Memory B cell (primary cell): ENCODE results near the gene AQP10.
"Not testable (repeated sequence)": the region's sequence is repeated elsewhere in the genome, so short reads cannot be mapped to it uniquely, and the experiment has no call there.

Experiments used
- ATAC-seq: fragments of 150-1000 bp; cut with Tn5 transposase; 2 replicates; pipeline ENCODE4 v1.10.0; 2021; ENCODE audit warnings: low read depth, mild to moderate bottlenecking, moderate library complexity
- DNase-seq, 2 donors: peaks; one replicate each; pipeline ENCODE4 v3.0.0; 2022; ENCODE audit warnings: low spot score in 2 of 2
- H3K27ac Mint-ChIP-seq: one replicate; pipeline ENCODE4 v1.8.0; 2022; ENCODE audit warnings: mild to moderate bottlenecking, moderate library complexity, mixed read lengths
- H3K27me3 Mint-ChIP-seq: one replicate; pipeline ENCODE4 v1.8.0; 2022; ENCODE audit warnings: mixed read lengths
- H3K36me3 Mint-ChIP-seq: one replicate; pipeline ENCODE4 v1.8.0; 2022; ENCODE audit warnings: mild to moderate bottlenecking, mixed read lengths
- H3K4me1 Mint-ChIP-seq: one replicate; pipeline ENCODE4 v1.8.0; 2022; ENCODE audit warnings: mixed read lengths
- H3K4me3 Mint-ChIP-seq: one replicate; pipeline ENCODE4 v1.8.0; 2022; ENCODE audit warnings: mild to moderate bottlenecking, moderate library complexity, mixed read lengths
- H3K9me3 Mint-ChIP-seq: one replicate; pipeline ENCODE4 v1.8.0; 2022; ENCODE audit warnings: mixed read lengths

Gene AQP10

DNA sequence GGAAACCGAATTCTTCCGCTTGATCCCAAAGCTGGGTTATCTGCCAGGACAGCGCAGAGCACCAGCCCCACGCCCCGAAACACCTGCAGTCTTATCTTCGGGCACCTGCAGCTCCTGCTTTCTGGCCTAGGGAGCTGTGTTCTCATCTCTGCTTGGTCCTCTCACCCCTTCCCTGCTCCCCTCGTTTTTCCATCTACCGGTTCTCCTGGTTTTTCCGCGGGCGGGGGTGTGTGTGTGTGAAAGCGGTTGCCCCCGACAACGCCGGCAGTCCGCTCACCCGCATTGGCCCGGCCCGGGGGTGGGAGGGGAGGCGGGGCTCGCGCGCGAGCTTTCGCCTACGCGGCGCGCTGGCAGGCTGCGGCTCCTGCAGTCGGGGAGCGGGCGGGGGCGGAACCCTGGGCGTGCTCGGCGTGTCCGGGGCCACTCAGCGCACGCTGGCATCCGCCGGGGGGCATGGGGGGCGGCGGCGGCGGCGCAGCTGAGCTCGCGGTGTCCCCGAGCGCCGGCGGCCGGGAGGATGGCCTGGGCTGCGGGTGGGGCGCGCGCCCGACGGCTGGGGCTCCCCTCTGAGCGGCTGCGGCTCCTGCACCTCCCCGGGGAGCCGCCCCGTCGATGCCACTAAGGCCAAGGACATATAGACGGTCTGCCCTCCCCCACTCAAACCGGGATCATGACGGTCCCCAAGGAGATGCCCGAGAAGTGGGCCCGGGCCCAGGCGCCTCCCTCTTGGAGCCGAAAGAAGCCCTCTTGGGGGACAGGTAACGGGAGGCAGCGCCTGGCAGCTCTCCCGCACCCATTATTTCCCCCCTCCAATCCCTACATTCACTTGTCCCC is 7.6 kb downstream of the AQP10 start:
- ATAC-seq (peak; percentile 68), DNase-seq (peak; percentile 67 to 70)
- peaks cover 43% of the 10 kb centered on the region for H3K4me1 Mint-ChIP-seq
- peak overlapping the region; percentile 92 for H3K27ac Mint-ChIP-seq
- H3K4me3 Mint-ChIP-seq = peak overlapping the region; percentile 92
- H3K27me3 Mint-ChIP-seq = no peaks in the 10 kb centered on the region
- peaks cover 13% of the 10 kb centered on the region for H3K36me3 Mint-ChIP-seq
- no peaks in the 10 kb centered on the region for H3K9me3 Mint-ChIP-seq

DNA sequence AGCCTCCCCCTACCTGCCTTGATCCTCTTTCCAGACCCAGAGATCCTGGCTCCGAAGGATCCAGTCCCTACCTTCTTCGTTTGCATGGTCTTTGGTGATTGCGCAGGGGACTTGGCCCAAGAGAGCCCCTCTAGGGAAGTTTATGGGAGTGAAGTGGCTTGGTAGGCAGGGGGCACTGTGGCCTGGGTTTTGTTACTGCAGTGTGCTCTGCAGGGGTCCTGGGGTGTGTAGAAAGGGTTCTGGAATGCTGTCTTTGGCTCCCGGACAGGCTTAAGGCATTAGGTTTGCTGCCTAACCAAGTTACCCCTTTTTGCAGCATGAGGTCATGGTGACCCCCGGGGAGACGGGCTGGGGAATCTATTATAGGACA is 8.2 kb downstream of the AQP10 start:
- Mint-ChIP-seq H3K9me3 (no peaks in the 10 kb centered on the region), H3K36me3 (peaks cover 16% of the 10 kb centered on the region), H3K4me1 (peaks cover 43% of the 10 kb centered on the region), H3K27me3 (no peaks in the 10 kb centered on the region), H3K27ac (peak overlapping the region; percentile 31), H3K4me3 (peak overlapping the region; percentile 76)
- ATAC-seq (no peak), DNase-seq (no peak)

DNA sequence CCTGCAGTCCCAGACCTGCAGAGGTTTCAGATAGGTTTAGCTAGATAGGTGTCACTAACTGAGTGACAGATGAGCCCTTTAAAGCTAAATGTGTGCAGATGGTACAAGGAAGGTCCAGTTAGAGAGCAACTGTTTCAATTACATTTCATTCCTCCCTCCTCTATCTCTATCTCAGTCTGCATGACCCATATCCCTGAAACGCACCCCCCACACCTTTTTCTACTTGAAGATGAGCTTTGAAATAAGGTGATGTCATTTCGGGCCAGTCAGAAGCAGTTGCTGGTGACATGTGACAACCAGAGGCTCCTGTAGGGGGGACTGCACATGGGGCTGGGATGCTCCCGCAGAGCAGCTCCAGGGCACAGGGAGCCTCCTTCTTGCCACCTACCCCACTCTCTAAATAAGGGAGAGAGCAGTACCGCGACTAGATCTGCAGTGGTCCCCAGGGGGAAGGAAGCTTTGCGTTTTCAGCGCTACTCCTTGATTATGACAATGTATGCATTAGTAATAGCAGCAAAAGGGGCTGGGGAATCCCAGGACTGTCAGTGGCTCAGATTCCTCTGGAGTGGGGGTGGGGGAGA is 8.7 kb downstream of the AQP10 start:
- no peak for DNase-seq
- no peaks in the 10 kb centered on the region for H3K27me3 Mint-ChIP-seq
- no peaks in the 10 kb centered on the region for H3K9me3 Mint-ChIP-seq
- peak overlapping the region; percentile 76 for H3K4me3 Mint-ChIP-seq
- peaks cover 19% of the 10 kb centered on the region for H3K36me3 Mint-ChIP-seq
- H3K4me1 Mint-ChIP-seq = peaks cover 41% of the 10 kb centered on the region
- peak overlapping the region; percentile 31 for H3K27ac Mint-ChIP-seq
- ATAC-seq = no peak

DNA sequence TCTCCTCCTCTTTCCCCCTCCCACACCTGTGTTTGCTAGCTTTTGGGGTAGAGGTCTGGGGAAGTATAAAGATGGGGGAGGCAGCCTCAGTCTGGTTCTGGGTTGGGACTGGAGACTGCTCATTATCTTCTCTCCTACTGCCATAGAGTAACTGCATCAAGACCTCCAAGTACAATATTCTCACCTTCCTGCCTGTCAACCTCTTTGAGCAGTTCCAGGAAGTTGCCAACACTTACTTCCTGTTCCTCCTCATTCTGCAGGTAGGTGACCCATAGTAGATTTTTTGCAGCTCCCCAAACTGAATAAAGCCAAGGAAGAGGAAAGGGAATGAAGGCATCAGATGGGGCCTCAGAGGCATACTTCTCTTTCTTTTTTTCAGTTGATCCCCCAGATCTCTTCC is 9.8 kb downstream of the AQP10 start:
- Mint-ChIP-seq H3K4me3 (no peak overlapping the region), H3K36me3 (peaks cover 21% of the 10 kb centered on the region), H3K9me3 (no peaks in the 10 kb centered on the region), H3K27me3 (no peaks in the 10 kb centered on the region), H3K4me1 (peaks cover 43% of the 10 kb centered on the region), H3K27ac (no peak overlapping the region)
- DNase-seq (no peak), ATAC-seq (no peak)

DNA sequence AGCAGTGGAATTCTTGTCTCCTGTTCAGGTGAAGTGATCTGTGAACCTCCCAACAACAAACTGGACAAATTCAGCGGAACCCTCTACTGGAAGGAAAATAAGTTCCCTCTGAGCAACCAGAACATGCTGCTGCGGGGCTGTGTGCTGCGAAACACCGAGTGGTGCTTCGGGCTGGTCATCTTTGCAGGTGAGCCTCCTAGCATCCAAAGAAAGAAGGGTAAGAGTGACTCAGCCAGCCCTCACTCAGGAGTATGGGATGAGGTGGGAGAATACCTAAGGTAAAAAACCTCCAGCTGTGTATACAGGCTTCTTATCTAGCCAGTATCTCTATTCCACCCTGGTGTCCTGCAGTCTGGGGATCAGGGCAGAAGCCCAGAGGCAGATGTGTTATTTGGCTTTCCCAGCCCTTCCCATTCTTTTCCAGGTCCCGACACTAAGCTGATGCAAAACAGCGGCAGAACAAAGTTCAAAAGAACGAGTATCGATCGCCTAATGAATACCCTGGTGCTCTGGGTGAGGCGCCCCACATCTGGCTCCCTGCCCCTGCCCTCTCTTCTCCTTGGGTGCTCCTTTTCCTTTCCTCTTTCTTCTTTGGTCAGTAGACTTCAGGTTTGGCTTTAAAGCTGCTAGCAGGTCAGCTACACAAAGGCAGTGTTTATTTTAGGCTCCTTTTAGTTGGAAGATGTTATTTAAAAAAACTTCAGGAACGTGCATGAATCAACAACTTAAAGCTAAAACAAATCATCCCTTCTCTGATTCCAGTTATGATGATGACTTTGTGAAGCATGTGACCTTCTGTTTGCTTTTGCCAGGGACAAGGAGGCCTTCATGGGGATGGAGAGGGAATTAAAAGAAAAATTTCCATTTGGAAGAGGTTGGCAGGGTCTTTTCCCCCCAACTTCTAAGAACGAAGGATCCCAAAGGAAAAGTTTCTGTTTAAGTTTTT is 13.5 kb downstream of the AQP10 start:
- Mint-ChIP-seq H3K9me3 (no peaks in the 10 kb centered on the region), H3K4me3 (no peak overlapping the region), H3K36me3 (peaks cover 28% of the 10 kb centered on the region), H3K27me3 (no peaks in the 10 kb centered on the region), H3K27ac (peak overlapping the region; percentile 31), H3K4me1 (peaks cover 15% of the 10 kb centered on the region)
- DNase-seq = no peak
- ATAC-seq = no peak

DNA sequence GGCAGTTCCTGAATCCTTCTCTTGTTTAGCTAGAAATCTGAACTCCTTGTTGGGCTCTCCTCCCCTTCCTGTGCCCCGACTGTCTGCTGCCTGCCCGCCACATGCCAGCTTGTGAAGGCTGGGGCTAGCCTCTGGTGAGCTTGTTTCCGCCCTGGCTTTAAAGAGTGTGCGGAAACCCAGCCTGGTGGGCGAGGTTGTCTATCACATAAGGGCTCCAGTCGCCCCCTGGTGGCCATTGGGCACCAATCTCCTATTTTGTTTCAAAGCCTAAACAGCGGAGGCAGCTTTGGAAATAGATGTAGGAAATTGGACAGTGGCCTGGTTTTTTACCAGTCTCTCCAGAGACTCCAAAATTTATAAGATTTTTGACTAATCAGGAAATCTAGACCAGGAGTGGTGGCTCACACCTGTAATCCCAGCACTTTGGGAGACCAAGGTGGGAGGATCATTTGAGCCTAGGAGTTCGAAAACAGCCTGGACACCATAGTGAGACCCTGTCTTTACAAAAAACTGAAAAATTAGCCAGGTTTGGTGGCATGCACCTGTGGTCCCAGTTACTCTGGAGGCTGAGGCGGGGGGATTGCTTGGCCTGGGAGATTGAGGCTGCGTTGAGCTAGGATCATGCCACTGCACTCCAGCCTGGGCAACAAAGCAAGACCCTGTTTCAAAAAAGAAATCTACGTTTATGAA is 14.3 kb downstream of the AQP10 start:
- Mint-ChIP-seq H3K4me3 (no peak overlapping the region), H3K4me1 (peaks cover 8% of the 10 kb centered on the region)

DNA sequence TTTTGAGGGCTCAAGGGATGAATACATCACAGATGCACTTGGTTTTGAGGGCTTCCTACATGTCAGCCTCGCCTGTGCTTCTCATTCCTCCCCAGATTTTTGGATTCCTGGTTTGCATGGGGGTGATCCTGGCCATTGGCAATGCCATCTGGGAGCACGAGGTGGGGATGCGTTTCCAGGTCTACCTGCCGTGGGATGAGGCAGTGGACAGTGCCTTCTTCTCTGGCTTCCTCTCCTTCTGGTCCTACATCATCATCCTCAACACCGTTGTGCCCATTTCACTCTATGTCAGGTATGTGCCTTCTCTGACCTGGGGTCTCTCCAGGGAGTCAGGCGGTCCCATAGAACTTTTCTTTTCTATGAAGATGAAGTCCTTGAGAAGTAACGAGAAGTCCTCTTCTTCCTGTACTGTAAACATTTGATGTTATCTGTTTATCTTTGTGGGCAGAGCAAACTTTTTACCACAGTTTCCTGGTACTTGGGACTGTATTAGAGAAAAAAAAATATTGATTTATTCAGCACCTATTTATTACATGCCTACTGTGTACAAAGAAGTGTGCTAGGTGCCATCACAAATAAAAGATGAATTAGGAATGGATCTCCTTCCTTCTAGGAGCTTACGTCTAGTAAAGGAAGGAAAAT is 16.5 kb downstream of the AQP10 start:
- DNase-seq (no peak), ATAC-seq (no peak)
- Mint-ChIP-seq H3K36me3 (peaks cover 33% of the 10 kb centered on the region), H3K9me3 (no peaks in the 10 kb centered on the region), H3K27ac (no peak overlapping the region), H3K4me1 (peaks cover 6% of the 10 kb centered on the region), H3K4me3 (no peak overlapping the region), H3K27me3 (no peaks in the 10 kb centered on the region)

More for the DNA sequence above, 14.3 kb downstream of the AQP10 start:
- peak overlapping the region; percentile 31 for H3K27ac Mint-ChIP-seq
- no peaks in the 10 kb centered on the region for H3K27me3 Mint-ChIP-seq
- peak; percentile 98 for ATAC-seq
- no peaks in the 10 kb centered on the region for H3K9me3 Mint-ChIP-seq
- peaks cover 31% of the 10 kb centered on the region for H3K36me3 Mint-ChIP-seq
- DNase-seq = peak; percentile 76 to 80

DNA sequence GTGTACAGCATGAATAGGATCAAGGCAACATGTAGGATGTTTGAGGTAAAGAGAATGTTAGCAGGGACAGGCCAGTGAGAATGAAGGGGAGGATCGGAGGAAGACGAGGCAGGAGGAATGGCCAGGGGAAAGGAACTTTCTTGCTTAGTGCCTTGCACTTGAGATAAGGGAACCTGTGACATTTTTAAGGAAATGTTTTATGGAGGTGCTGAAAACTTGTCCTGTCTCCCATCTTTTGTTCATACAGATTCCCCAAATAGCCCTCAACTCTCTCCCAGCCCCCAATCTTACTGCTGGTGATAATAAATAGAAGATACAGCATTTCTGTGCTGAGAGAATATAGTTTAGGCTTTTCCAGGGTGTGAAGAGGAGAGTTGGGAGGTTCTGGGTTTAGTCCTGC is 18.0 kb downstream of the AQP10 start:
- H3K9me3 Mint-ChIP-seq = no peaks in the 10 kb centered on the region
- H3K4me1 Mint-ChIP-seq = peaks cover 15% of the 10 kb centered on the region
- peaks cover 38% of the 10 kb centered on the region for H3K36me3 Mint-ChIP-seq
- H3K4me3 Mint-ChIP-seq = no peak overlapping the region
- no peaks in the 10 kb centered on the region for H3K27me3 Mint-ChIP-seq
- ATAC-seq (no peak), DNase-seq (no peak)
- H3K27ac Mint-ChIP-seq = no peak overlapping the region

DNA sequence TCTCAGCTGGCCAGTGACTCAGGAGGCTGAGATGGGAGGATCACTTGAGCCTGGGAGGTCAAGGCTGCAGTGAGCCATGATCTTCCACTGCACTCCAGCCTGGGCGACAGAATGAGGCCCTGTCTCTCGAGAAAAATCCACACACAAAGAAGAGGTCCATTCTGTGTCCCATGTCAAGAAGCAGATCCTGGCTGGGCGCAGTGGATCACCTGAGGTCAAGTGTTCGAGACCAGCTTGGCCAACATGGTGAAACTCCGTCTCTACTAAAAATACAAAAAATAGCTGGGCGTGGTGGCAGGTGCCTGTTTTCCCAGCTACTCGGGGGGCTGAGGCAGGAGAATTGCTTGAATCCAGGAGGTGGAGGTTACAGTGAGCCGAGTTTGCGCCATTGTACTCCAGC is 20.5 kb downstream of the AQP10 start:
- Mint-ChIP-seq H3K36me3 (peaks cover 40% of the 10 kb centered on the region), H3K4me1 (peaks cover 13% of the 10 kb centered on the region)
- H3K27me3 Mint-ChIP-seq, H3K9me3 Mint-ChIP-seq, DNase-seq, ATAC-seq, H3K4me3 Mint-ChIP-seq, H3K27ac Mint-ChIP-seq: not testable (repeated sequence)

DNA sequence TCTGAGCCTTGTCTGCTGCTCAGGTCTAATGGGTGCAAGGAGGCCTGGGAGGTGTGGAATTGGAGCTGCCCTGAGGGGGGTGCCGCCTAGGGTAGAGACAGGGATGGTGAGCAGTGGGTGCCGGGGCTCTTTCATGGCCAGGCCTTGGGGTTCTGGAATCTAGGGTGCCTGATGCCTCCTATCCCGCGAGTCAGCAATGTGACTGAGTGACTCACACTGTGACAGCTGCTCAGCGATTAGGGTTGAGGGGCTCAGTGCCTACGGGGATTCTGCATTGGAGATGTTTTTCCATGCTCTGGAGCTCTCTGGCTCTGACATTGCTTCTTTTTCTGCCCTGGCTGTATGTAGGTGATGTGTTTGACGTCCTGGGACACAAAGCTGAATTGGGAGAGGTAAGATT is 21.2 kb downstream of the AQP10 start:
- DNase-seq (no peak), ATAC-seq (no peak)
- H3K27me3 Mint-ChIP-seq = no peaks in the 10 kb centered on the region
- H3K9me3 Mint-ChIP-seq = no peaks in the 10 kb centered on the region
- H3K36me3 Mint-ChIP-seq = peaks cover 45% of the 10 kb centered on the region
- H3K27ac Mint-ChIP-seq = peak overlapping the region; percentile 25
- H3K4me3 Mint-ChIP-seq = no peak overlapping the region
- H3K4me1 Mint-ChIP-seq = peaks cover 13% of the 10 kb centered on the region

DNA sequence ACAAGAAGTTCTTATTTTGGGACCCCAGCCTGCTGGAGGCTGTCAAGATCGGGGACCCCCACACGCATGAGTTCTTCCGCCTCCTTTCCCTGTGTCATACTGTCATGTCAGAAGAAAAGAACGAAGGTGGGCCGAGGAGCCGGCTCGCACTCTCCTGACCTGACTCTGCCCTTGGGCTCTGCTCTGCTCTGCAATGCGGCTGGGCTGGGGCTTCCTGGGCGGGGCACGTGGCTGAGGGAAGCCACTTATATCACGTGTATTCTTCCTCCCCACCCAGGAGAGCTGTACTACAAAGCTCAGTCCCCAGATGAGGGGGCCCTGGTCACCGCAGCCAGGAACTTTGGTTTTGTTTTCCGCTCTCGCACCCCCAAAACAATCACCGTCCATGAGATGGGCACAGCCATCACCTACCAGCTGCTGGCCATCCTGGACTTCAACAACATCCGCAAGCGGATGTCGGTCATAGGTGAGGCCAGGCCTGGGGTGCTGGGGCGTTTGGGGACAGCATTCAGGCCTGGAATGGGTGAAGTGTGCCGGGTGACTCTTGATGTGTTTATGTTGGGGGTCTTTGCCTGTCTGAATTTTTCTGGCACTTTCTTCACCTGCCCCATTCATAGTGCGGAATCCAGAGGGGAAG is 22.1 kb downstream of the AQP10 start:
- H3K4me1 Mint-ChIP-seq = peaks cover 13% of the 10 kb centered on the region
- peaks cover 47% of the 10 kb centered on the region for H3K36me3 Mint-ChIP-seq
- peak; percentile 67 for ATAC-seq
- no peaks in the 10 kb centered on the region for H3K27me3 Mint-ChIP-seq
- peak overlapping the region; percentile 25 for H3K27ac Mint-ChIP-seq
- H3K4me3 Mint-ChIP-seq = no peak overlapping the region
- no peak for DNase-seq
- no peaks in the 10 kb centered on the region for H3K9me3 Mint-ChIP-seq

DNA sequence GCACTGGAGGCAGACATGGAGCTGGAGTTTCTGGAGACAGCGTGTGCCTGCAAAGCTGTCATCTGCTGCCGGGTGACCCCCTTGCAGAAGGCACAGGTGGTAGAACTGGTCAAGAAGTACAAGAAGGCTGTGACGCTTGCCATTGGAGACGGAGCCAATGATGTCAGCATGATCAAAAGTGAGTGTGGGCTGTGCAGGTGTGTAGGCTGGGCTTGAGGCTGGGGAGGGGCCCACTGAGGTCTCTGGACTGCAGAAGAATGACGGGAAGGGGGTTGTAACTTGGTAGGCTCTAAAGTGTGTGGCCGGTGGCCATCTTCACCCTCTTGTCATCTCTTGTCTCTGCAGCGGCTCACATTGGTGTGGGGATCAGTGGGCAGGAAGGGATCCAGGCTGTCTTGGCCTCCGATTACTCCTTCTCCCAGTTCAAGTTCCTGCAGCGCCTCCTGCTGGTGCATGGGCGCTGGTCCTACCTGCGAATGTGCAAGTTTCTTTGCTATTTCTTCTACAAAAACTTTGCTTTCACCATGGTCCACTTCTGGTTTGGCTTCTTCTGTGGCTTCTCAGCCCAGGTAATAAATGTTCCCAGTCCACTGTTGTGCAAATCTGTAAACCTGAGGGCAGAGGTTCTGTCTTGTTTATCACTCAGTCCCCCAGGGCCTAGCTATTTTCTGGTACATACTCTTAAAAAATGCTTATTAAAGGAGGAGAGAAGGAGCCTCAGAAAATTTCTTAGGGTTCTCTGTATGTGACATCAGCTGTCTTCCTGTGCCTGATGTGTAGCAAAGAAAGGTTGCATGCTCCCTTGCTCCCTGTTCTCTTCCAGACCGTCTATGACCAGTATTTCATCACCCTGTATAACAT is 24.3 kb downstream of the AQP10 start:
- Mint-ChIP-seq H3K27me3 (no peaks in the 10 kb centered on the region), H3K4me1 (peaks cover 13% of the 10 kb centered on the region), H3K9me3 (no peaks in the 10 kb centered on the region), H3K4me3 (no peak overlapping the region), H3K27ac (no peak overlapping the region), H3K36me3 (peaks cover 50% of the 10 kb centered on the region)
- peak in 1 of 2 donors; percentile 27 for DNase-seq
- no peak for ATAC-seq
